ENCODE measurements around the gene ZNF544.

The ZNF544 gene
- total RNA-seq: 1.7 to 14.1 (median 8.7) reads per million in 17 experiments

DNA sequence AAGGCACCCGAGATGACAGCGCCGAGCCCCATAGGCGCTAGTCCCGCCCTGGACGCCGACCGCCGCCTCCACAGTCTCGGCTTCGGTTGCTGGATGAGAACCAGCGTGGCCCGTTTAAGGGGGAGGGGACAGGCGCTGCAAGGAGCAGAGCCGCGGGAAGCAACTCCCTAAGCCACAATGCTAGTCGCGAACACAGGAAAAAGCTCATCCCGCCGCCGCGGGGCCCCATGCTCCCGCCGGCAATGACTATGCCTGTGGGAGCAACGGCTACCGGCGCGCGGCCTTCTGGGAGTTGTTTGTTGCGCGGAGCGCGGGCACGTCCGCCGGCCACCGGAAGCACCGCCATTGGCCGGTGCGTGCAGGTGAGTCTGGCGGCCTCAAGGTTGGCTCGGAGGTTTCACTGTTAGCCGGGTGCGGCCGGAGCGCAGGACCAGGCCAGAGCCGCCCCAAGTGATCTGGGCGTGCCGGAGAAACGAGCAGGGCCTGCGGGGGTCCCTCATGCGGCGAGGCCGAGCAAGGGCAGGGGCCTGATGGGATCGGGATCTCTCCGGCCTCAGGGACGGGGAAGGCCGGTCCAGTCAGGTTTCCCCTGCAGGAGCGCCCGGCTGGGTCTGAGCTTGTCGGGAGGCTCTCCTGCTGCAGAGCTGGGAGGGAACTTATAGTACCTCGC, at the start of gene ZNF544:
Gene ZNF544 (plus strand): TSS at position 330 of the 670 bp plus-strand sequence. CDS start 15,110 bp downstream, outside the sequence.
- peak; percentile 58 to 83 (median 70) for DNase-seq

DNA sequence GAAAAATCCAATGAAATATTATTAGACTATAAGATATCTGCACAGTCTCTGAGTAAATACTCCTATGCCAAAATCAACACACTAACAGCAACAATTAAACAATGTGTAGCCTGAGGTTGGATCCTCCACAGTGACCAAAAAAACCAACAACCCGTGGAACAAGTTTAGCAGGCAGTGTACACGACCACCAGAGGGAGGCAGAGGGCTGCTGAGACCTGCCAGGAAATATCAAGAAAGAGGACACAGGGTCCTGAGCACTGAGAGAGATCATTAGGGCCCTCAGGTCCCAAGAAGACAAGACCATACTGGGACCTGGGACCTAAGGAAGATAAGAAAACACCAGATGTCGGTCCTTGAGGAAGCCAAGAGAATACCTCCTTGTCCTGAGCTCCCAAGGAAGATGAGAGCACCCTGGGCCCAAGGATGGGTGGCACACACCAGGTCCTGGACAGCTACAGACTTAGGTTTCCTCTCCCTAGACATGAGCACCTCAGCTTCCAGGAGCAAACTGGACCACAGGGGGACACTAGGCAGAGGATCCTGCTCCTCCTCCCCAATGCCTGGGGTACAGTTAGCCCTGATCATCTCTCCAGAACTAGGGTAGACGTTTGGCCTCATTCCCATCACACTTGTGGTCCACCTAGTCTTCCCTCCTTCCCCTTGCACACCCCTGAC, 46.7 kb upstream of the ZNF544 start:
- DNase-seq: peak; percentile 49 to 60 (median 54)

DNA sequence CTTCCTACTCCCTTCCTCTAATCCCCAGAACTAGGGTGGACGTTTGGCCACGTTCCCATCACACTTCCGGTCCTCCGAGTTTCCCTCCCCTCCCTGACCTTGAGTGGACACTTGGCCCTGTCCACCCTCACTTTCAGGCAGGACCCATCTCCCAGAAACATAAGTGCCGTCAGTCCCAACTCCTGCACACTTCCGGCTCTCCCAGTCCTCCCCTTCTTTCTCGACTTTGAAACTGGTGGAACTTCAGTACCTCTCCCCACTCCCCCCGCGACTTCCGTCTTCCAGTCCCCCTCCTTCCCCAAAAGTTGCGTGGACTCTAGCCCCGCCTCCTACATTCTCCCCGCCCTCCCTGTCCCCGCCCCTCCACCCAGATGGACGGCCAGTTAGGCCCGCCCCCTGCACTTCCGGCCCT, 46.1 kb upstream of the ZNF544 start:
- peak; percentile 94 to 98 (median 96) for DNase-seq

GRCh38 chr19:58182989-58183816, 45.5 kb upstream of the ZNF544 start, which contains the start of gene ZNF274:
Gene ZNF274 (plus strand): TSS chr19:58183061. CDS start chr19:58183966, 905 bp downstream.
- peak; percentile 96 to 98 (median 97) for DNase-seq

GRCh38 chr19:58183817-58184215, 44.9 kb upstream of the ZNF544 start:
- no peak for DNase-seq

GRCh38 chr19:58196901-58197616, 31.7 kb upstream of the ZNF544 start:
- peak in 3 of 4 experiments; percentile 35 to 43 (median 42) for DNase-seq

- no peak for DNase-seq
Observed at GRCh38 chr19:58203814-58204475, 24.8 kb upstream of the ZNF544 start.

DNA sequence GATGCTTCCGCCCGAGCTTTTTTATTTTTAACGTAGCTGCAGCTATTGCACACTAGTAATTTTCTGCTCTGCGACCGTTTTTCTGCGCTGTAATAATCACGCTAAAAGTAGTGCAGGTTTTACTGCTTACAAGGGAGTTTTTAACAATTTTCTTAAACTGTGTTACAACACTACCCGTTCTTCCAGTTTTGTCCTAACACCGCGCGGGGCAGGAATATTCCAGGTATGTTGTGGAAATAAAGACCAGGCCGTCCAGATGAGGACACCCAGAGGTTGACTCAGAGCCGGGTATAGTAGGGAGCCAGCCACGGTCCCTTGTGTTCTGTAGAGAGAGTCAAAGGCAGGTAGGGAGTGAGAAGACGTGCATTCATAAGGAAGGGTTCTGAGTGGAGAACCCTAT, 24.1 kb upstream of the ZNF544 start:
- no peak for DNase-seq

DNA sequence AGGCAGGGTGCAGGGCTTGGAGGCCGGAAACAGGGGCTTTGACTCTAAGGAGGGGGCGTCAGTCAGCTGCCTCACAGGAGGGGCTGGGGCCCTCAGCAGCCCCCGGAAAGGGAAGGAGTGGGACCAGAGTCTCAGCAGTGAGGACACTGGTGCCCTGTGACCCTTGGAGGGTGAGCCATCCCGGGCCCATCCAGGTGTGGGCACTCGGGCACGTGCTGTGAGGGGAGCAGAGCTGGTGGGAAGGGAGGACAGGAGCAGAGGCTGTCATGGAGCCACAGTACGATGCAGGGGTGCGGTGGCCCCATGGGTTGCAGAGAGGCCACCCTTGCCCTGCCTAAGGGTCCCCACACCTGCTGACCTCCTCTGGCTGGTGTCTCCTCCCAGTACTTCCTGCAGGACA, 19.1 kb upstream of the ZNF544 start:
- DNase-seq: no peak

- no peak for DNase-seq
Observed at GRCh38 chr19:58212336-58213074, 16.2 kb upstream of the ZNF544 start.

GRCh38 chr19:58213075-58213369, 15.7 kb upstream of the ZNF544 start:
- no peak for DNase-seq

DNA sequence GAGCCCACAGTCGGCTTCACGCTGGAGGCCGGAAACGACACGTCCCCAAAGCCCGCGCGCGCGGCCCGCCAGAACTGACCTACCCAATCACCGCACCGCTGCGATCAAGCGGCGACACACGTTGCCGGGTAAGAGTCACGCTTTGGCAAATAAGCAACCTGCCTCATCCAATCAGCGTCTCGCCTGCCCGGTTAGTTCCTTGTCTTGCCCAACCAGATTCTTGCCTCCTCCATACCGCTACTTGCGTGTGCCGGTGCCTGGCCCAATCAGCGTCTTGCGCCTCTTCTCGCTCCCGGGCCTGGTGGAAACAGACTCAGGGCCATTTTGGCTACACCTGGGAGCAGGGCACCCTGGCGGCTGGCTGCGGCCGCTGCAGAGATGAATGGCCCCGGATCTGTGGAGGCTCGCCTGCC, 11.6 kb upstream of the ZNF544 start:
- DNase-seq: no peak

DNA sequence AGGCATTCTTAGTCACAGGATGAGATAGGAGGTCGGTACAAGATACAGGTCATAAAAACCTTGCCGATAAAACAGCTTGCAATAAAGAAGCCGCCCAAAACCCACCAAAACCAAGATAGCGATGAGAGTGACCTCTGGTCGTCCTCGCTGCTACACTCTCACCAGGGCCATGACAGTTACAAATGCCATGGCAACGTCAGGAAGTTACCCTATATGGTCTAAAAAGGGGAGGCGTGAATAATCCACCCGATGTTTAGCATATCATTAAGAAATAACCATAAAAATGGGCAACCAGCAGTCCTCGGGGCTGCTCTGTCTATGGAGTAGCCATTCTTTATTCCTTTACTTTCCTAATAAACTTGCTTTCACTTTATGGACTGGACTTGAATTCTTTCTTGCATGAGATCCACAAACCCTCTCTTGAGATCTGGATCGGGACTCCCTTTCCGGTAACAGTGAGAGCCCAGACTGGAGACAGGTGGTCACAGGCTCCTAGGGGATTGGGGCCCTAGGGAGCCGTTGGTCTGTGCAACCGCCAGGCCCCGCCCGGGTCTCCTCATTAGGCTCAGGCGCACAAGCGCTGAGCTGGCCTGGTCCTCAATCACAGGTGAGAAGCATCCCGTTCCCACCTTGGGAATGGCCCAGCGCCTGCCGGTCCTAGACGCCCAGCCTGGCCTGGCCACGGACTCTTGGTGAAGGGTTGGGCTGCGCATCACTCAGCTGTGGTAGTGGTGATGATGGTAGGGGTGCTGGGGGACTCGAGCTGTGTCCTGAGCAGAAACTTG, 10.9 kb upstream of the ZNF544 start:
- no peak for DNase-seq

DNA sequence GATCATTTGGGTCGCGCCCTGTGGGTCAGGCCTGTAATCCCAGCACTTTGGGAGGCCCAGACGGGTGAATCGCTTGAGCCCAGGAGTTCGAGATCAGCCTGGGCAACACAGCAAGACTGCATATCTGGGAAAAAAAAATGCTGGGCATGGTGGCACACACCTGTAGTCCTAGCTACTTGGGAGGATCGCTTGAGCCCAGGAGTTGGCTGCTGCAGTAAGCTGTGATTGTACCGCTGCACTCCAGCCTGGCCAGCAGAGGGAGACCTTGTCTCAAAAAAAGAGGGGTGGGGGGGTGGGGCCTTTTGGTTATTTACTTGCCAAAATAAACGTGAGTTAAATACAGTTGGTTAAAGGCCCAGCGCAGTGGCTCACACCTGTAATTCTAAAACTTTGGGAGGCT, 9.8 kb upstream of the ZNF544 start:
- peak in 3 of 4 experiments; percentile 28 to 49 (median 43) for DNase-seq

- DNase-seq: no peak
Observed at GRCh38 chr19:58227964-58228584, 640 bp upstream of the ZNF544 start.

DNA sequence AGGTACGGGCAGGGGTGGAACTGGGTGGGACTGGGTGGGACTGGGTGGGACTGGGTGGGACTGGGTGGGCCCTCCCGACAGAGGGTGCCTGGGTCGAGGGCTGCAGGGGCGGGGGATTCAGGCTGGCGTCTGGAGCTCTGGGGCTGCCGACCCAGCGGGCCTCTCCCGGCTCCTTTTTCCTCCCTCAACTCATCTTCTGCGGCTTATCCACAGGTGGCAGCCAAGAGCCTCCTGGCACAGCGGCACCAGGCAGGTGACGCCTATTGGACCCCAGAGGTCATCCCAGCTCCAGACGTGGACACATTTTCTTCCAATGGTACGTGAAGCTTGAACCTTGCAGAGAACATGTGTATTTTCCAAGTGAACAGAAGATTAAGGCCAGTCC, 533 bp downstream of the ZNF544 start:
- no peak for DNase-seq

- DNase-seq: no peak
Observed at GRCh38 chr19:58237324-58237723, 8.6 kb downstream of the ZNF544 start.

DNA sequence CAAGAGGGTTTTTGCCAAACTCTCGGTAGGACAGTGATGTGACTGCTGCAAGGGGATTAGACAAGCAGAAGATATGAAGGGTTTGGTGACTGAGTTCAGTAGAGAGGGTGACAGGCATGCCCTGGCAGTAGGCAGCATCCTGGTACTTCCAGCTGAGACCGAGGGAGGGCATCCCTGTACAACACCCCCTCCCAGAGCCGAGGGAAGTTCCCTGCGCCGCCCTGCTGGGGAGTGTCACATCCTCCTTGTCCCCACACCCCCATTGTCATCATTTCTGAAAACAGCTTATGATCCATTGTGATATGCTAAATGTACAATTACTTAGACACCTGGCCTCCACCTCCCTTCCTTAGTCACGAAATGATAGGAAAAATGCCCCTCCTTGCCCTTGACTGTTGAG, 14.6 kb downstream of the ZNF544 start:
- DNase-seq: no peak

- no peak for DNase-seq
Observed at GRCh38 chr19:58248886-58249285, 20.2 kb downstream of the ZNF544 start.

- DNase-seq: no peak
Observed at GRCh38 chr19:58252102-58252685, 23.5 kb downstream of the ZNF544 start.
